MM.1S (cell line): Measurements from ENCODE around the gene BRF1.

ENCODE experiments used
- DNase-seq: peaks from one replicate; pipeline ENCODE4 v3.0.0-alpha.2; 2015
- H2AFZ ChIP-seq: fragments of 300-600 bp; sonication (generic); 2 replicates; pipeline ENCODE4 v1.6.0; 2016; ENCODE audit warnings: antibody characterized with exemption, low read length
- H3F3A ChIP-seq: fragments of 300-600 bp; sonication (generic); 2 replicates; pipeline ENCODE4 v1.6.1; 2016; ENCODE audit warnings: mild to moderate bottlenecking, antibody characterized with exemption, low read length, moderate library complexity, mixed read lengths; ENCODE audit not compliant: insufficient read depth
- H3K27ac ChIP-seq: fragments of 300-600 bp; sonication (generic); 2 replicates; pipeline ENCODE4 v1.5.1; 2016; ENCODE audit warnings: mild to moderate bottlenecking, low read length
- H3K27me3 ChIP-seq: fragments of 300-600 bp; sonication (generic); replicated peaks from 2 replicates; pipeline ENCODE4 v1.6.0; 2016; ENCODE audit warnings: low read length; ENCODE audit not compliant: insufficient read depth
- H3K36me3 ChIP-seq: fragments of 300-600 bp; sonication (generic); replicated peaks from 2 replicates; pipeline ENCODE4 v1.6.1; 2016; ENCODE audit warnings: mild to moderate bottlenecking, low read length, mixed read lengths; ENCODE audit not compliant: insufficient read depth
- H3K4me1 ChIP-seq: fragments of 300-600 bp; sonication (generic); 2 replicates; pipeline ENCODE4 v1.6.1; 2016; ENCODE audit warnings: low read length, mixed read lengths
- H3K4me2 ChIP-seq: fragments of 300-600 bp; sonication (generic); 2 replicates; pipeline ENCODE4 v1.6.0; 2016; ENCODE audit warnings: low read depth, low read length
- H3K4me3 ChIP-seq: fragments of 300-600 bp; sonication (generic); 2 replicates; pipeline ENCODE4 v1.5.1; 2016; ENCODE audit warnings: low read length, mixed read lengths
- H3K79me2 ChIP-seq: fragments of 300-600 bp; sonication (generic); 2 replicates; pipeline ENCODE4 v1.6.1; 2016; ENCODE audit warnings: mixed run types, low read length, mixed read lengths
- H3K9ac ChIP-seq: fragments of 300-600 bp; sonication (generic); 2 replicates; pipeline ENCODE4 v1.6.1; 2016; ENCODE audit warnings: low read length, mixed read lengths
- H3K9me2 ChIP-seq: fragments of 300-600 bp; sonication (generic); replicated peaks from 2 replicates; pipeline ENCODE4 v1.6.1; 2016; ENCODE audit warnings: mild to moderate bottlenecking, low read length, mixed read lengths; ENCODE audit not compliant: insufficient read depth
- H3K9me3 ChIP-seq: fragments of 300-600 bp; sonication (generic); replicated peaks from 2 replicates; pipeline ENCODE4 v1.6.1; 2016; ENCODE audit warnings: mild to moderate bottlenecking, low read length, mixed read lengths; ENCODE audit not compliant: insufficient read depth
- H4K20me1 ChIP-seq: fragments of 300-600 bp; sonication (generic); 2 replicates; pipeline ENCODE4 v1.6.1; 2016; ENCODE audit warnings: mild to moderate bottlenecking, low read length, moderate library complexity, mixed read lengths; ENCODE audit not compliant: insufficient read depth
- EZH2 ChIP-seq: fragments of 300-600 bp; sonication (generic); optimal IDR thresholded peaks from 2 replicates; pipeline ENCODE3; 2017; ENCODE audit warnings: low read depth, mild to moderate bottlenecking, antibody characterized with exemption, low read length, mixed read lengths
- EZH2phosphoT487 ChIP-seq: fragments of 300-600 bp; sonication (generic); IDR thresholded peaks from 2 replicates; pipeline ENCODE4 v1.6.1; 2018; ENCODE audit warnings: antibody characterized with exemption, low read length
- TF ChIP-seq, protein P1 (sequence below): fragments of 300-600 bp; sonication (generic); IDR thresholded peaks from 2 replicates; pipeline ENCODE4 v1.5.1; 2016; ENCODE audit warnings: antibody characterized with exemption, low read length, mixed read lengths

The BRF1 gene

DNA sequence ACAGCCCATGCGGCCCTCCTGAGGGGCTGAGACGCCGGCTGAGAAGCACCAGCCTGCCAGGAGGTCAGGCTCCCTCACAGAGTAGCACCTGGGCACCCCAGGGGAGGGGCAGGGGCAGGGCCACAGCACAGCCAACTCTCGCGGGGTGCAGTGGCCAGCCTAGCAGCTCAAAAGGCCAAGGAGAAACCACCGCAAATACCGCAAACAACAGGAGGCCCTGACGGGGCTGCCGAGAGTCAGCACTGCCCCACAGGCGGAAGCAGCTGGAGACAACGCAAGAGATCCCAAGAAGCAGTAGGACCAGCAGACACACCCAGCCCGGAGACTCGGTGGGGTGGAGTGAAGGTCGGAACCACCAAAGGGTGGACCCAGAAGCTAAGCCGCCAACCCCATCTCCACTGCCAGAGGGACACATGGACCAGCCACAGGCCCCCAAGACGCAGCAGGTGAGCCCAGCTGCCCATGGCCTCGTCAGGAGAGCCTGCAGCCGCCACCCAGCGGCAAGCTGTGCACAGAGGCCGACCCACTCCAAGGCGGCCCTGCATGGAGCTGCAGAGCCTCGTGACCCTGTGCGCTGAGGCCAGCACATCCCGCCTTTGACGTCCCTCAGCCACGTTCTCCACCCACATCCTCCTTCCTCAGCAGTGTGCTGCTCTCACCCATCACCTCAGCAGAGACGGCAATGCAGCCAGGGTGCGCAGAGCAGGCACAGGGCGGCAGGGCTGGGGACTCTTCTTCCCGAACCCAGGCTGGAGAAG is 84.1 kb downstream of the BRF1 start:
- no peak for DNase-seq
- Histone ChIP-seq H3F3A (no peaks in the 10 kb centered on the region), H3K9me3 (no peaks in the 10 kb centered on the region), H3K36me3 (no peaks in the 10 kb centered on the region), H3K27ac (no peak overlapping the region), H3K9me2 (no peaks in the 10 kb centered on the region), H3K79me2 (no peaks in the 10 kb centered on the region), H3K9ac (no peak overlapping the region), H3K27me3 (no peaks in the 10 kb centered on the region), H3K4me2 (no peak overlapping the region), H2AFZ (no peak overlapping the region), H3K4me3 (no peak overlapping the region), H3K4me1 (no peaks in the 10 kb centered on the region), H4K20me1 (no peaks in the 10 kb centered on the region)
- TF ChIP-seq, protein P1, sequence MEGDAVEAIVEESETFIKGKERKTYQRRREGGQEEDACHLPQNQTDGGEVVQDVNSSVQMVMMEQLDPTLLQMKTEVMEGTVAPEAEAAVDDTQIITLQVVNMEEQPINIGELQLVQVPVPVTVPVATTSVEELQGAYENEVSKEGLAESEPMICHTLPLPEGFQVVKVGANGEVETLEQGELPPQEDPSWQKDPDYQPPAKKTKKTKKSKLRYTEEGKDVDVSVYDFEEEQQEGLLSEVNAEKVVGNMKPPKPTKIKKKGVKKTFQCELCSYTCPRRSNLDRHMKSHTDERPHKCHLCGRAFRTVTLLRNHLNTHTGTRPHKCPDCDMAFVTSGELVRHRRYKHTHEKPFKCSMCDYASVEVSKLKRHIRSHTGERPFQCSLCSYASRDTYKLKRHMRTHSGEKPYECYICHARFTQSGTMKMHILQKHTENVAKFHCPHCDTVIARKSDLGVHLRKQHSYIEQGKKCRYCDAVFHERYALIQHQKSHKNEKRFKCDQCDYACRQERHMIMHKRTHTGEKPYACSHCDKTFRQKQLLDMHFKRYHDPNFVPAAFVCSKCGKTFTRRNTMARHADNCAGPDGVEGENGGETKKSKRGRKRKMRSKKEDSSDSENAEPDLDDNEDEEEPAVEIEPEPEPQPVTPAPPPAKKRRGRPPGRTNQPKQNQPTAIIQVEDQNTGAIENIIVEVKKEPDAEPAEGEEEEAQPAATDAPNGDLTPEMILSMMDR = no peak
- no peak for TF ChIP-seq EZH2
- TF ChIP-seq EZH2phosphoT487 = no peak

DNA sequence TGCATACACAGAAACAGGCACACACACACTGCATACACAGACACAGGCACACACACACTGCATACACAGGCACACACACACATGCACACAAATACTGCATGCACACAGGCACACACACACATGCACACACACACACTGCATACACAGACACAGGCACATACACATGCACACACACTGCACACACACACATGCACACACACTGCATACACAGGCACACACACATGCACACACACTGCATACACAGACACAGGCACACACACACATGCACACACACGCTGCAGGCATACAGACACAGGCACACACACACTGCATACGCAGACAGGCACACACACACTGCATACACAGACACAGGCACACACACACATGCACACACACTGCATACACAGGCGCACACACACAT is 85.2 kb downstream of the BRF1 start:
- Histone ChIP-seq H3F3A (no peaks in the 10 kb centered on the region), H3K79me2 (no peaks in the 10 kb centered on the region), H2AFZ (no peak overlapping the region), H3K9me2 (no peaks in the 10 kb centered on the region), H4K20me1 (no peaks in the 10 kb centered on the region), H3K4me2 (no peak overlapping the region), H3K9ac (no peak overlapping the region), H3K36me3 (no peaks in the 10 kb centered on the region), H3K4me1 (no peaks in the 10 kb centered on the region), H3K4me3 (no peak overlapping the region), H3K27ac (no peak overlapping the region), H3K9me3 (no peaks in the 10 kb centered on the region), H3K27me3 (no peaks in the 10 kb centered on the region)
- DNase-seq = no peak
- no peak for TF ChIP-seq EZH2phosphoT487
- TF ChIP-seq, protein P1 = no peak
- no peak for TF ChIP-seq EZH2

DNA sequence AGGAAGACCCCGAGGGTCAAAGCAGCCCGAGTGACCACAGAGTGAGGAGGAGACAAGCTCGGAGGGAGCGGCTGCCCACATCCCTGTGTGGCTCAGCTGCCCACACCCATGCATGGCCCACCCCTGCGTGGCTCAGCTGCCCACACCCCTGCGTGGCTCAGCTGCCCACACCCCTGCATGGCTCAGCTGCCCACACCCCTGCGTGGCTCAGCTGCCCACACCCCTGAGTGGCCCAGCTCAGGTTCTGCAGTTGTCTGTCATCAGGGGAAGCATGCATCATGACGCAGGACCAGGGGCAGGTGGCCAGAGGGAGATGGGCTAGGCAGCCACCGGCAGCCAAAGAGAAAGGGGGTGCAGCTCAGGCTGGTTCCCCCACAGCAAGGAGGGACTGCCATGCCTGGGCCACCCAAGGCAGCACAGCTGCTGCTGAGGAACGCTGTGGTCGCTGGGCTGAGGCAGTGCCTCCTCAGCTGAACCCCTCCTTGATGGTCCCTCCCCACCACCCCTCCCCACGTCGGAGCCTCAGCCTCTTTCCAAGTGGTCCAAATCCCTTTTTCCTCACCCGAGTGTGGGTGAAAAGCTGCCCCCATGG is 86.4 kb downstream of the BRF1 start:
- H4K20me1 ChIP-seq = no peaks in the 10 kb centered on the region
- no peaks in the 10 kb centered on the region for H3K4me1 ChIP-seq
- H3K9me3 ChIP-seq = no peaks in the 10 kb centered on the region
- H3K27ac ChIP-seq = no peak overlapping the region
- H3K36me3 ChIP-seq = no peaks in the 10 kb centered on the region
- no peak for DNase-seq
- no peak overlapping the region for H2AFZ ChIP-seq
- no peaks in the 10 kb centered on the region for H3K27me3 ChIP-seq
- H3K4me3 ChIP-seq = no peak overlapping the region
- H3K79me2 ChIP-seq = no peaks in the 10 kb centered on the region
- H3K9me2 ChIP-seq = no peaks in the 10 kb centered on the region
- H3K4me2 ChIP-seq = no peak overlapping the region
- no peaks in the 10 kb centered on the region for H3F3A ChIP-seq
- H3K9ac ChIP-seq = no peak overlapping the region
- TF ChIP-seq, protein P1 = no peak
- TF ChIP-seq EZH2 (no peak), EZH2phosphoT487 (no peak)
